Measurements from ENCODE around the gene SLC35E4.

The SLC35E4 gene

DNA sequence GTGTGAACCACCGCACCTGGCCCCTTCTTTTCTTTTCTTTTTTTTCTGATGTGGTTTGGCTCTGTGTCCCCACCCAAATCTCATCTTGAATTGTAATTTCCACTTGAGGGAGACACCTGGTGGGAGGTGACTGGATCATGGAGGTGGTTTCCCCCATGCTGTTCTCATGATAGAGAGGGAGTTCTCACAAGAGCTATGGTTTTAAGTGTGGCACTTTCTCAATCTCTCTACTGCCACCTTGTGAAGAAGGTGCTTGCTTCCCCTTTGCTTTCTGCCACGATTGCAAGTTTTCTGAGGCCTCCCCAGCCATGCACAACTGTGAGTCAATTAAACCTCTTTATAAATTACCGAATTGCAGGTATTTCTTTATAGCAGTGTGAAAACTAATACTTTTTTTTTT lies 33.5 kb upstream of the SLC35E4 start:
- H3K4me1 ChIP-seq (ENCODE audit: control insufficient read depth, insufficient read depth, low read length, unreplicated experiment) = peaks cover 3% of the 10 kb centered on the region
- no peaks in the 10 kb centered on the region for H3K27me3 ChIP-seq (ENCODE audit: insufficient read depth, low read length)
- H3K27ac ChIP-seq (ENCODE audit: low read depth, low read length) = no peak overlapping the region
- H2AFZ ChIP-seq (ENCODE audit: low read length, unreplicated experiment) = no peak overlapping the region
- H3K36me3 ChIP-seq (ENCODE audit: insufficient read depth, low read length) = no peaks in the 10 kb centered on the region
- H3K4me3 ChIP-seq (ENCODE audit: low read depth, low read length) = no peak overlapping the region
- no peaks in the 10 kb centered on the region for H3K79me2 ChIP-seq (ENCODE audit: control insufficient read depth, insufficient read depth, low read length, unreplicated experiment)

- no peak overlapping the region for H2AFZ ChIP-seq (ENCODE audit: low read length, unreplicated experiment)
Observed at GRCh38 chr22:30603801-30604200, 31.8 kb upstream of the SLC35E4 start.

DNA sequence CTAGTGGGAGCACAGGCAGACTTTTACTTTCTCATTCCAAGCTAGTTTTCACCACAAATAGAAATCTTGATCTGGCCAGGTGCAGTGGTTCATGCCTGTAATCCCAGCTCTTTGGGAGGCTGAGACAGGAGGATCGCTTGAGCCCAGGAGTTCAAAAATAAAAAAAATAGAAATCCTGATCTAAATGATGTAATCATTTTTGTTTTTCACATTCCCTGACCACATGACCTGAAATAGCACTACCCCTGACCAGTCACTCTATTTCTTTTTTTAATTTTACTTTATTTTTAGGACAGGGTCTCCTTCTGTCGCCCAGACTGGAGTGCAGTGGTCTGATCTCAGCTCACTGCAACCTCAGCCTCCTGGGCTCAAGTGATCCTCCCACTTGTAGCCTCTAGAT lies 30.9 kb upstream of the SLC35E4 start:
- peaks cover 3% of the 10 kb centered on the region for H3K79me2 ChIP-seq (ENCODE audit: control insufficient read depth, insufficient read depth, low read length, unreplicated experiment)
- H3K27ac ChIP-seq (ENCODE audit: low read depth, low read length) = no peak overlapping the region
- no peaks in the 10 kb centered on the region for H3K27me3 ChIP-seq (ENCODE audit: insufficient read depth, low read length)
- H2AFZ ChIP-seq (ENCODE audit: low read length, unreplicated experiment) = no peak overlapping the region
- no peaks in the 10 kb centered on the region for H3K36me3 ChIP-seq (ENCODE audit: insufficient read depth, low read length)
- peaks cover 26% of the 10 kb centered on the region for H3K4me1 ChIP-seq (ENCODE audit: control insufficient read depth, insufficient read depth, low read length, unreplicated experiment)
- no peak overlapping the region for H3K4me3 ChIP-seq (ENCODE audit: low read depth, low read length)

More at GRCh38 chr22:30603801-30604200, 31.8 kb upstream of the SLC35E4 start:
- Histone ChIP-seq H3K27me3 (ENCODE audit: insufficient read depth, low read length) (no peaks in the 10 kb centered on the region), H3K36me3 (ENCODE audit: insufficient read depth, low read length) (no peaks in the 10 kb centered on the region), H3K4me1 (ENCODE audit: control insufficient read depth, insufficient read depth, low read length, unreplicated experiment) (peaks cover 18% of the 10 kb centered on the region), H3K4me3 (ENCODE audit: low read depth, low read length) (no peak overlapping the region), H3K79me2 (ENCODE audit: control insufficient read depth, insufficient read depth, low read length, unreplicated experiment) (peaks cover 3% of the 10 kb centered on the region), H3K27ac (ENCODE audit: low read depth, low read length) (no peak overlapping the region)

GRCh38 chr22:30605449-30606110 lies 30.0 kb upstream of the SLC35E4 start:
- H3K36me3 ChIP-seq (ENCODE audit: insufficient read depth, low read length) = no peaks in the 10 kb centered on the region
- H3K79me2 ChIP-seq (ENCODE audit: control insufficient read depth, insufficient read depth, low read length, unreplicated experiment) = peaks cover 3% of the 10 kb centered on the region
- H2AFZ ChIP-seq (ENCODE audit: low read length, unreplicated experiment) = no peak overlapping the region
- H3K27ac ChIP-seq (ENCODE audit: low read depth, low read length) = no peak overlapping the region
- H3K4me1 ChIP-seq (ENCODE audit: control insufficient read depth, insufficient read depth, low read length, unreplicated experiment) = peaks cover 33% of the 10 kb centered on the region
- peak overlapping the region; percentile 88 for H3K4me3 ChIP-seq (ENCODE audit: low read depth, low read length)
- H3K27me3 ChIP-seq (ENCODE audit: insufficient read depth, low read length) = no peaks in the 10 kb centered on the region

DNA sequence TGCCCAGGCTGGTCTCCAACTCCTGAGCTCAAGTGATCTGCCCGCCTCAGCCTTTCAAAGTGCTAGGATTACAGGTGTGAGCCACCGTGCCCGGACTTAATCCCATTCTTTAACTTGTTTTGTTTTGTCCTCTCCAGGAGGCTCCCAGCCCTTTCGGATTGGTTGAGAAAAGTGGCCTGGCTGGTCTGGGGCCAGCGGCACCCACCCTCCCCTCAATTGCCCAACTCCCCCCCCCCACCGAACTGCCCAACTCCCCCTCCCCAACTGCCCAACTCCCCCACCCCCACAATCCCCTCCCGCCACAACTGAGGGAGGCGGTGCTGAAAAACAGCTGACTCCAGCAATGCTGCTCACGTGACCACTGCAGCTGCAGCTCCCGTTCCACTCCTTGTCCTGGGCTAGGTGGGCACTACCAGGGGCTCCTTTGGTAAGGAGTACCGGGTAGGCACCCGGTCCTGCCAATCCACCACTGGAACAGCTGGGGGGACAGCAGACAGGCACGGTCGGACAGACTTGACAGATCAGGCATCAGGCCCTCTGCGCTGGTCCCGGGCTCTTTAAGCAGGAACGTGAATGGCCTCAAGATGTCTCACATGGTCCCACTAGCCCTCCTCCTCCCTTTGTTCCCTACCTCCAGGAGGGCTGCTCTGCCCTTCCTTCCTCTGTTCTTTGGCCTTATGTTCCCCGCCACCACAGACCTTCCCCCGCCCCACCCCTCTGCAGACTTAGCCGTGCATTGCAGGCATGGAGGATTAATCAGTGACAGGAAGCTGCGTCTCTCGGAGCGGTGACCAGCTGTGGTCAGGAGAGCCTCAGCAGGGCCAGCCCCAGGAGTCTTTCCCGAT lies 28.9 kb upstream of the SLC35E4 start, which contains the start of gene TCN2:
Gene TCN2, plus strand, starts transcription at position 720 of the 845 bp plus-strand sequence. CDS start 158 bp downstream, outside the sequence.
- H3K4me1 ChIP-seq (ENCODE audit: control insufficient read depth, insufficient read depth, low read length, unreplicated experiment) = peaks cover 33% of the 10 kb centered on the region
- H2AFZ ChIP-seq (ENCODE audit: low read length, unreplicated experiment) = peak within 1 kb of the TSS; percentile 91
- H3K4me3 ChIP-seq (ENCODE audit: low read depth, low read length) = peak within 1 kb of the TSS; percentile 88
- no peaks in the 10 kb centered on the region for H3K36me3 ChIP-seq (ENCODE audit: insufficient read depth, low read length)
- peaks cover 3% of the 10 kb centered on the region for H3K79me2 ChIP-seq (ENCODE audit: control insufficient read depth, insufficient read depth, low read length, unreplicated experiment)
- H3K27ac ChIP-seq (ENCODE audit: low read depth, low read length) = peak within 1 kb of the TSS; percentile 24; the same call in 1 of the 2 replicates
- no peaks in the 10 kb centered on the region for H3K27me3 ChIP-seq (ENCODE audit: insufficient read depth, low read length)

DNA sequence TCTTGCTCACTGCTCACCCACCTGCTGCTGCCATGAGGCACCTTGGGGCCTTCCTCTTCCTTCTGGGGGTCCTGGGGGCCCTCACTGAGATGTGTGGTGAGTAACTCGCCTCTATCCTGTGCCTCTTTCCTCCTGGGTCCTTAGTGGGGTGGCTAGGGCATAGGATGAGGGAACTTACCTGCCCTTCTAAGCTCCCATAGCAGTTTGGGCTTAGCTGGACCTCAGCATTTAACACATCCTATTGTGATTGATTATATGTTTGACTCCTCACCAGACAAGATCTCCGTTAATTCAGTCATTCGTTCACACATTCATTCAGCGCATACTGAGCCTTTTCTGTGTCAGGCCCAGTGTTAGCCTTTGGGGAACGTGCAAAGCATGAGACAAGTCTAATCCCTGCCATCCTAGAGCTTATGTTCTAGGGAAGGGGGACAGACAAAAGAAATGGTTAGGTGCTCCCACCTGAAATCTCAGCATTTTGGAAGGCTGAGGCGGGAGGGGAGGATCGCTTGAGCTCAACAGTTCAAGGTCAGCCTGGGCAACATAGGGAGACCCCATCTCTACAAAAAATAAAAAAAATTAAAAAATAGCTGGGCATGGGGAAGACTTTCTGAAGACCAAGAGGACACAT lies 28.2 kb upstream of the SLC35E4 start:
- Histone ChIP-seq H3K4me1 (ENCODE audit: control insufficient read depth, insufficient read depth, low read length, unreplicated experiment) (peaks cover 33% of the 10 kb centered on the region), H3K27ac (ENCODE audit: low read depth, low read length) (0 out of 2 replicates have a peak overlapping the region, but pooled peaks have one; percentile 24), H3K79me2 (ENCODE audit: control insufficient read depth, insufficient read depth, low read length, unreplicated experiment) (peaks cover 3% of the 10 kb centered on the region), H3K4me3 (ENCODE audit: low read depth, low read length) (peak overlapping the region; percentile 88), H3K27me3 (ENCODE audit: insufficient read depth, low read length) (no peaks in the 10 kb centered on the region), H3K36me3 (ENCODE audit: insufficient read depth, low read length) (no peaks in the 10 kb centered on the region), H2AFZ (ENCODE audit: low read length, unreplicated experiment) (no peak overlapping the region)

GRCh38 chr22:30607939-30608338 lies 27.6 kb upstream of the SLC35E4 start:
- H3K79me2 ChIP-seq (ENCODE audit: control insufficient read depth, insufficient read depth, low read length, unreplicated experiment) = peaks cover 3% of the 10 kb centered on the region
- no peaks in the 10 kb centered on the region for H3K27me3 ChIP-seq (ENCODE audit: insufficient read depth, low read length)
- H3K4me1 ChIP-seq (ENCODE audit: control insufficient read depth, insufficient read depth, low read length, unreplicated experiment) = peaks cover 33% of the 10 kb centered on the region
- no peaks in the 10 kb centered on the region for H3K36me3 ChIP-seq (ENCODE audit: insufficient read depth, low read length)
- H3K4me3 ChIP-seq (ENCODE audit: low read depth, low read length) = peak overlapping the region; percentile 88
- H3K27ac ChIP-seq (ENCODE audit: low read depth, low read length) = no peak overlapping the region
- H2AFZ ChIP-seq (ENCODE audit: low read length, unreplicated experiment) = no peak overlapping the region

- peak overlapping the region; percentile 50 for H2AFZ ChIP-seq (ENCODE audit: low read length, unreplicated experiment)
Observed at GRCh38 chr22:30609260-30610185, 26.1 kb upstream of the SLC35E4 start.

DNA sequence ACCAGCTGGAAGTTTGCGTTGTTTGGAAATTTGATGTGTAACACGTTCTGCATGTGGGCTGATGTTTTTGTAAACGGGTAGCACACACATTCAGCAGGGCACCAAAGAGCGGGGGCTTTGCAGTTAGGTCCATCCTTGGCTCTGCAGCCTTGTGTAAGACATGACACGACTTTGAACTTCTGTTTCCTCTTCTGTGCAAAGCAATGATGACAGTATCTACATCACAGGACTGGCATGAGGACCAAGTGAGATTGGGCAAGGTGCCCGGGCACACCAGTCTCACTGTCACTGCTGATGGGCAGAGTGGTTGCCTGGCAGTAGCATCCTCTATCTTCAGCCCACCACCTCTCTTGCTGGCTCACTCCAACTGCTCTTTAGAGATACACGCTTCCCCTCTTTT lies 25.3 kb upstream of the SLC35E4 start:
- H3K4me1 ChIP-seq (ENCODE audit: control insufficient read depth, insufficient read depth, low read length, unreplicated experiment) = peaks cover 33% of the 10 kb centered on the region
- H3K27me3 ChIP-seq (ENCODE audit: insufficient read depth, low read length) = no peaks in the 10 kb centered on the region
- no peak overlapping the region for H2AFZ ChIP-seq (ENCODE audit: low read length, unreplicated experiment)
- no peak overlapping the region for H3K27ac ChIP-seq (ENCODE audit: low read depth, low read length)
- no peak overlapping the region for H3K4me3 ChIP-seq (ENCODE audit: low read depth, low read length)
- peaks cover 3% of the 10 kb centered on the region for H3K79me2 ChIP-seq (ENCODE audit: control insufficient read depth, insufficient read depth, low read length, unreplicated experiment)
- H3K36me3 ChIP-seq (ENCODE audit: insufficient read depth, low read length) = no peaks in the 10 kb centered on the region

More at GRCh38 chr22:30609260-30610185, 26.1 kb upstream of the SLC35E4 start:
- H3K27me3 ChIP-seq (ENCODE audit: insufficient read depth, low read length) = no peaks in the 10 kb centered on the region
- peaks cover 3% of the 10 kb centered on the region for H3K79me2 ChIP-seq (ENCODE audit: control insufficient read depth, insufficient read depth, low read length, unreplicated experiment)
- no peaks in the 10 kb centered on the region for H3K36me3 ChIP-seq (ENCODE audit: insufficient read depth, low read length)
- H3K4me1 ChIP-seq (ENCODE audit: control insufficient read depth, insufficient read depth, low read length, unreplicated experiment) = peaks cover 33% of the 10 kb centered on the region
- peak overlapping the region; percentile 84 for H3K27ac ChIP-seq (ENCODE audit: low read depth, low read length)
- peak overlapping the region; percentile 21; the same call in 1 of the 2 replicates for H3K4me3 ChIP-seq (ENCODE audit: low read depth, low read length)

DNA sequence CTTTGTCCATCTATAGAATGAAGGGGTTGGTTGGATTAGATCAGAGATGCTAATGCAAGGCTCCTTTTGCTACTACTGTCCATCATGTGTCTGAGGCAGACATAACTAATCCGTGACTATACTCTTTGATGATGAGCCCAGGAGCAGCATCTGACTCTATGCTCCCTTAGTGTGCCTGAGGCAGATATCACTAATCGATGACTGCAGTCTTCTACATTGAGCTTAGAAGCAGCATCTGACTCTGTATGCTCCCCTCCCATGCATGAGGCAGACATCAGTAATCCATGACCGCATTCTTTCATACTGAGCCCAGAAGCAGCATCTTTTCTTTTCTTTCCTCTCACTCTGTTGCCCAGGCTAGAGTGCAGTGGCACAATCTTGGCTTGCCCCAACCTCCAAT lies 24.4 kb upstream of the SLC35E4 start:
- Histone ChIP-seq H3K27ac (ENCODE audit: low read depth, low read length) (no peak overlapping the region), H3K27me3 (ENCODE audit: insufficient read depth, low read length) (no peaks in the 10 kb centered on the region), H3K4me3 (ENCODE audit: low read depth, low read length) (no peak overlapping the region), H2AFZ (ENCODE audit: low read length, unreplicated experiment) (no peak overlapping the region), H3K36me3 (ENCODE audit: insufficient read depth, low read length) (no peaks in the 10 kb centered on the region), H3K79me2 (ENCODE audit: control insufficient read depth, insufficient read depth, low read length, unreplicated experiment) (peaks cover 3% of the 10 kb centered on the region), H3K4me1 (ENCODE audit: control insufficient read depth, insufficient read depth, low read length, unreplicated experiment) (peaks cover 30% of the 10 kb centered on the region)
